Nephron progenitor cell (in vitro differentiated cells): Measurements from ENCODE around the gene LRRC37B.

ENCODE experiments used
- DNase-seq: peaks from one replicate; pipeline ENCODE4 v3.0.0; 2021
- H3K27ac Mint-ChIP-seq: 2 replicates; pipeline ENCODE4 v1.8.0; 2021; ENCODE audit warnings: mild to moderate bottlenecking, moderate library complexity, mixed read lengths
- H3K27me3 Mint-ChIP-seq: 2 replicates; pipeline ENCODE4 v1.8.0; 2021; ENCODE audit warnings: mild to moderate bottlenecking, low read depth, mixed read lengths; ENCODE audit not compliant: poor library complexity
- H3K36me3 Mint-ChIP-seq: 2 replicates; pipeline ENCODE4 v1.8.0; 2021; ENCODE audit warnings: low read depth, mixed read lengths
- H3K4me1 Mint-ChIP-seq: 2 replicates; pipeline ENCODE4 v1.8.0; 2021; ENCODE audit warnings: mixed read lengths
- H3K4me3 Mint-ChIP-seq: 2 replicates; pipeline ENCODE4 v1.8.0; 2021; ENCODE audit warnings: mild to moderate bottlenecking, moderate library complexity, mixed read lengths
- H3K9me3 Mint-ChIP-seq: 2 replicates; pipeline ENCODE4 v1.8.0; 2021; ENCODE audit warnings: mild to moderate bottlenecking, moderate library complexity, mixed read lengths
- CTCF ChIP-seq: fragments of 200-600 bp; sonication (generic); IDR thresholded peaks from 2 replicates; pipeline ENCODE4 v1.5.0; 2021; ENCODE audit warnings: antibody characterized with exemption

Gene LRRC37B

GRCh38 chr17:32102172-32102571, 95.0 kb downstream of the LRRC37B start:
- H3K27me3 Mint-ChIP-seq: peaks cover 8% of the 10 kb centered on the region
- H3K27ac Mint-ChIP-seq: no peak overlapping the region
- peaks cover 28% of the 10 kb centered on the region for H3K4me1 Mint-ChIP-seq
- no peak overlapping the region for H3K4me3 Mint-ChIP-seq
- H3K36me3 Mint-ChIP-seq: no peaks in the 10 kb centered on the region
- no peak for TF ChIP-seq CTCF
- no peak for DNase-seq
- no peaks in the 10 kb centered on the region for H3K9me3 Mint-ChIP-seq

GRCh38 chr17:32102646-32103186, 95.5 kb downstream of the LRRC37B start:
- H3K4me3 Mint-ChIP-seq: no peak overlapping the region
- H3K4me1 Mint-ChIP-seq: peaks cover 28% of the 10 kb centered on the region
- H3K27ac Mint-ChIP-seq: no peak overlapping the region
- no peaks in the 10 kb centered on the region for H3K36me3 Mint-ChIP-seq
- H3K27me3 Mint-ChIP-seq: peaks cover 6% of the 10 kb centered on the region
- DNase-seq: no peak
- H3K9me3 Mint-ChIP-seq: no peaks in the 10 kb centered on the region
- TF ChIP-seq CTCF: no peak
